Gastroesophageal sphincter (tissue), 4 donors: Measurements from ENCODE around the gene CYP3A7. TPM values are rescaled to one million over a fixed set of nuclear protein-coding genes. Genes with fewer than 3 reads are reported as not detected.

Experiments
- ATAC-seq: fragments of 150-250 bp; one replicate; pipeline ENCODE4 v1.9.1; 2016; ENCODE audit warnings: mild to moderate bottlenecking, moderate library complexity
- H3K27ac ChIP-seq, 4 donors: fragments of 200-600 bp; sonication (generic) in 3 of 4; 1 replicate in 3 of 4; 2 replicates in 1 of 4; pipeline ENCODE4 v1.5.1; 2016 to 2019
- H3K27me3 ChIP-seq: fragments of 200-600 bp; sonication (generic); one replicate; pipeline ENCODE4 v1.5.1; 2019
- H3K36me3 ChIP-seq, 2 donors: fragments of 200-600 bp; sonication (generic); one replicate each; pipeline ENCODE4 v1.5.1; 2019; ENCODE audit warnings: control low read depth in 1 of 2
- H3K4me1 ChIP-seq, 3 donors: fragments of 200-600 bp; sonication (generic); 1 replicate in 2 of 3; 2 replicates in 1 of 3; pipeline ENCODE4 v1.5.1; 2016 to 2019; ENCODE audit warnings: control low read depth in 2 of 3
- H3K4me3 ChIP-seq, 2 donors: fragments of 200-600 bp; sonication (generic); one replicate each; pipeline ENCODE4 v1.5.1; 2019; ENCODE audit warnings: mild to moderate bottlenecking in 1 of 2, moderate library complexity in 1 of 2
- H3K9me3 ChIP-seq, 3 donors: fragments of 200-600 bp; sonication (generic); one replicate each; pipeline ENCODE4 v1.5.1; 2017 to 2019; ENCODE audit warnings: control low read depth in 2 of 3
- CTCF ChIP-seq, 4 experiments: fragments of 200-600 bp in 2 of 4; fragments of 450-650 bp in 2 of 4; sonication (generic) in 1 of 4; IDR thresholded peaks; one replicate each; pipeline ENCODE4 v1.5.1; 2017 to 2019; ENCODE audit warnings: antibody characterized with exemption in 4 of 4, mild to moderate bottlenecking in 2 of 4, moderate library complexity in 2 of 4
- EP300 ChIP-seq: sonication (generic); formaldehyde crosslinking; IDR thresholded peaks from one replicate; pipeline ENCODE4 v1.6.1; 2017; ENCODE audit warnings: antibody characterized with exemption, mild to moderate bottlenecking
- POLR2A ChIP-seq, 2 donors: fragments of 450-650 bp; IDR thresholded peaks; one replicate each; pipeline ENCODE4 v1.6.1; 2017; ENCODE audit warnings: antibody characterized with exemption in 2 of 2, mild to moderate bottlenecking in 2 of 2, moderate library complexity in 1 of 2
- POLR2AphosphoS5 ChIP-seq: sonication (generic); formaldehyde crosslinking; IDR thresholded peaks from one replicate; pipeline ENCODE4 v1.6.1; 2017; ENCODE audit warnings: antibody characterized with exemption
- WGBS, 2 donors: methylation state at CpG; one replicate each; pipeline ENCODE4 v1.1.5; 2018; ENCODE audit warnings: low coverage in 1 of 2; 5-methylcytosine and 5-hydroxymethylcytosine counted together
- total RNA-seq, 4 donors: library from RNA; depleted of rRNA; stranded (reverse); fragments of >200 nt; gene quantifications; one replicate each; pipeline ENCODE4 v1.1.0, GENCODE V29; 2016

CYP3A7 gene
- total RNA-seq = not detected

GRCh38 chr7:99734987-99735386 lies at the start of gene CYP3A7:
CYP3A7 (minus strand) TSS chr7:99735196; CDS start chr7:99735093, 103 bp downstream.
- no peak for ATAC-seq
- H3K9me3 ChIP-seq = no peaks in the 10 kb centered on the region
- H3K27me3 ChIP-seq = no peaks in the 10 kb centered on the region
- H3K36me3 ChIP-seq = peaks cover 0 to 26% of the 10 kb centered on the region in 2 donors
- H3K27ac ChIP-seq = no peak within 1 kb of the TSS
- 0 to 39% methylated on average over 1 to 3 of the region's 5 CpGs for WGBS, 2 donors
- H3K4me3 ChIP-seq = no peak within 1 kb of the TSS
- no peak for TF ChIP-seq CTCF (IDR thresholded peaks at IDR 0.05)
- TF ChIP-seq POLR2A (IDR thresholded peaks at IDR 0.05) = no peak
- TF ChIP-seq EP300 = no peak
- TF ChIP-seq POLR2AphosphoS5 = no peak
- H3K4me1 ChIP-seq = no peaks in the 10 kb centered on the region

DNA sequence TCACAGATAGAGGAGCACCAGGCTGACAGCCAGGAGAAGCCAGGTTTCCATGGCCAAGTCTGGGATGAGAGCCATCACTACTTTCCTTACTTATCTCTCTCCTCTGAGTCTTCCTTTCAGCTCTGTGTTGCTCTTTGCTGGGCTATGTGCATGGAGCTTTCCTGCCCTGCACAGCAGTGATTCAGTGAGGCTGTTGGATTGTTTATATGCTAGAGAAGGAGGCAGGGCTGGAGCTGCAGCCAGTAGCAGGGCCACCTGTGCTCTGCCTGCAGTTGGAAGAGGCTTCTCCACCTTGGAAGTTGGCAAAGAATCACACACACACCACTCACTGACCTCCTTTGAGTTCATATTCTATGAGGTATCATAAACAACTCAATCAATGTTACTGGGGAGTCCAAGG lies 49.0 kb upstream of the CYP3A7 start, which contains the start of gene CYP3A4:
Gene CYP3A4 (minus strand): TSS at position 178 of the 400 bp plus-strand sequence. CDS start 103 bp downstream, at position 75.
- Histone ChIP-seq H3K9me3 (no peaks in the 10 kb centered on the region), H3K27ac (no peak within 1 kb of the TSS), H3K4me1 (no peaks in the 10 kb centered on the region), H3K4me3 (no peak within 1 kb of the TSS), H3K27me3 (no peaks in the 10 kb centered on the region), H3K36me3 (no peaks in the 10 kb centered on the region)
- ATAC-seq = no peak
- TF ChIP-seq CTCF (IDR thresholded peaks at IDR 0.05) (no peak), POLR2A (IDR thresholded peaks at IDR 0.05) (no peak)

DNA sequence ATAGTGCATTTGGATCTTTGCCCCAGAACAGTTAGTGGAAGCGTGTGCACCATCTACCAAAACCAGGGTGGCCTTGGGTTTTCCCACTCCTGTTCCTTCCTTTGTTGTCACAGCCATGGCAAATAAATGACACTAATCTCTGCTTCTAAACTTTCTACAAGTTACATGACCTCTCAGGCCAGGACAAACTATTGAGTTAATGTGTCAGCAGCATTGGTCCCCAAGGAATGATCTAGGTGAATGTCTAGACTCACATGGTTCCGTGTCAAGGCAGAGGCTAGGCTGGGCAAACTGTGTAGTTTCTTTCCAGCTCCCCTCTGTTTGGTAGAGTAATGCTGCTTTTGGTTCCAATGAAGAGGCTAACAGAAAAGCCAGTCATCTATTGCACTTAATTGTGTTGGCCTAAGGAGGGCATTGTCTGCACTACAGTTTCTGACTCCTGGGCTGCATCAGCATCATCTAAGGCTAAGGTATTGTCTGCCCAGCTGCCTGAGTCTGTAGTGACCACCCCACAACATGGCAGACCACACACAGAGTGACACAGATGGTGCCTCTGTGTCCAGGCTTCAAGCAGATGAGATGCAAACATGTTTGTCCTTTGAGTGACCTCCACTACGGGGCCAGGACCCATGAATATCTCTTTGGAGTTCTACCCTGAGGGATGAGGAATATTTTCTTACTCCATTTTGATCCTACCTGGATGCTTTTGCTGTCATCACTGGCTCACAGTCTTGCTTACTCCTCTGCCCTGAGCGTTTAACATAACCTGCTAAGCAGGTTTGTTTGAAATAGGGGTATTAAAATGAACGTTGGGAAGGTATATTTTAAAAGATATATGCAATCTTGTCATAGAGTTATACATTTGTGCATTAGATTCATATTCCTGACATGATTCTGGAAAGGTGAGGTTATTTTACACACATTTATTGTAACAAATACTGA lies 47.3 kb upstream of the CYP3A7 start:
- no peak for TF ChIP-seq POLR2A (IDR thresholded peaks at IDR 0.05)
- no peak for TF ChIP-seq EP300
- TF ChIP-seq POLR2AphosphoS5 = no peak
- no peak for TF ChIP-seq CTCF (IDR thresholded peaks at IDR 0.05)
- no peaks in the 10 kb centered on the region for H3K4me1 ChIP-seq
- no peaks in the 10 kb centered on the region for H3K9me3 ChIP-seq
- no peaks in the 10 kb centered on the region for H3K27me3 ChIP-seq
- WGBS, 2 donors = 59 to 60% methylated on average over 3 to 5 of the region's 5 CpGs
- ATAC-seq = no peak
- no peak overlapping the region for H3K4me3 ChIP-seq
- H3K36me3 ChIP-seq = no peaks in the 10 kb centered on the region
- H3K27ac ChIP-seq = no peak overlapping the region

DNA sequence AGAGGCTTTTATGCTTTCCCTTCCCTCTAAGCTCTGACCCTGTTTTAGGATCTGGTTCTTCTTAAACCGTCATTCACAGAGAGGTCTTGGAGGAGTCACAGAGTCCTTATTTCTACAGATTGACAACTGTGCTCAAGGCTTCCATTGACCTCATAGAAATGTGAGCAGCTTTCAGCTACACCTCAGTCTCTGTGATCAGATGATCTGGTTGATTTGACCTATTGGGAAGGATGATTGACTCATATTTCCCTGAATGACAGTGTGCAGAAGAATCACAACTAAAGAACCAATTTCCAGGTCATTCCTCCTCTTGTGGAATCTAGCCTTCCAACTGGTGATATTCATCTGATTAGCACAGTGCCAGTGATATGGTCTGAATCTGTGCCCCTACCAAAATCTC lies 45.6 kb upstream of the CYP3A7 start:
- WGBS, 2 donors = 86 to 100% methylated on average over 1 of the region's 1 CpG
- Histone ChIP-seq H3K27me3 (no peaks in the 10 kb centered on the region), H3K27ac (no peak overlapping the region), H3K36me3 (no peaks in the 10 kb centered on the region), H3K4me3 (no peak overlapping the region), H3K9me3 (peaks cover 0 to under 1% (median 0%) of the 10 kb centered on the region in 3 donors), H3K4me1 (no peaks in the 10 kb centered on the region)
- TF ChIP-seq EP300 (no peak), POLR2AphosphoS5 (no peak), CTCF (IDR thresholded peaks at IDR 0.05) (no peak), POLR2A (IDR thresholded peaks at IDR 0.05) (no peak)
- no peak for ATAC-seq

DNA sequence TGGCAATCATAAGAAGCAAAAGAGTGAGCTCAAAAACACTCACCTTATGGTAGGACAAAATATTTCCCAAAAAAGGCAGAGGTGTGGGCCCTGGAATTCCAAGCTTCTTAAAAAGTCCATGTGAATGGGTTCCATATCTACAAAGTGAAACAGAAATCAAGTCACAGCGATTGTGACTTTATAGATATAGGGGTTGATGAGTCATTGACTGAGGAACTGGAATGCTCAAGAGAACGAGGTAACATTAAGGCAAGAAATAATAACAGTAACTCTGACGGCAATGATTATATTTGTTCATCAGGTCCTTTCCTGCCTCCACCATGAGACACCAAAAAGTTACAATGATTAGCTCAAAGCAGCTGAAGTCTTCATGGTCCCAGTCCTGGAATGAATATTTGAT lies 45.0 kb upstream of the CYP3A7 start:
- ATAC-seq = no peak
- H3K4me3 ChIP-seq = no peak overlapping the region
- H3K4me1 ChIP-seq = no peaks in the 10 kb centered on the region
- H3K27ac ChIP-seq = no peak overlapping the region
- WGBS, 2 donors = 70 to 82% methylated on average over 3 of the region's 3 CpGs
- no peaks in the 10 kb centered on the region for H3K36me3 ChIP-seq
- peaks cover 0 to 7% (median 0%) of the 10 kb centered on the region in 3 donors for H3K9me3 ChIP-seq
- H3K27me3 ChIP-seq = no peaks in the 10 kb centered on the region
- TF ChIP-seq CTCF (IDR thresholded peaks at IDR 0.05) (no peak), POLR2A (IDR thresholded peaks at IDR 0.05) (no peak), POLR2AphosphoS5 (no peak), EP300 (no peak)
